GM21381 (cell line): ENCODE measurements around the gene FAM83G.

Experiments used
- ATAC-seq: cut with Tn5 transposase; IDR thresholded peaks from one replicate; pipeline ENCODE4 v1.9.1; 2021; ENCODE audit warnings: mild to moderate bottlenecking, moderate library complexity; ENCODE audit not compliant: unreplicated experiment

FAM83G gene

DNA sequence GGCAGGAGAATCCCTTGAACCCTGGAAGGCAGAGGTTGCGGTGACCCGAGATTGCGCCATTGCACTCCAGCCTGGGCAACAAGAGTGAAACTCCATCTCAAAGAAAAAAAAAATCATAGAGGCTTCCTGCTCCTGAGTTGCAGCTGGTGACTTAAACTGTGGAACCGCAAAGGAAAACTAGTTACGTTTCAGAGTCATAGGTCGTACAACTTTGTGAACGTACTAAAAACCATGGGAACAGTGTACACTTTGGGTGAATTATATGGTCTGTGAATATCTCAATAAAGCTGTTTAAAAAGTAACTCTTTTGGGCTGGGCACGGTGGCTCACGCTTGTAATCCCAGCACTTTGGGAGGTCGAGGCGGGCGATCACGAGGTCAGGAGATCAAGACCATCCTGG is 29.0 kb downstream of the FAM83G start:
- no peak for ATAC-seq

DNA sequence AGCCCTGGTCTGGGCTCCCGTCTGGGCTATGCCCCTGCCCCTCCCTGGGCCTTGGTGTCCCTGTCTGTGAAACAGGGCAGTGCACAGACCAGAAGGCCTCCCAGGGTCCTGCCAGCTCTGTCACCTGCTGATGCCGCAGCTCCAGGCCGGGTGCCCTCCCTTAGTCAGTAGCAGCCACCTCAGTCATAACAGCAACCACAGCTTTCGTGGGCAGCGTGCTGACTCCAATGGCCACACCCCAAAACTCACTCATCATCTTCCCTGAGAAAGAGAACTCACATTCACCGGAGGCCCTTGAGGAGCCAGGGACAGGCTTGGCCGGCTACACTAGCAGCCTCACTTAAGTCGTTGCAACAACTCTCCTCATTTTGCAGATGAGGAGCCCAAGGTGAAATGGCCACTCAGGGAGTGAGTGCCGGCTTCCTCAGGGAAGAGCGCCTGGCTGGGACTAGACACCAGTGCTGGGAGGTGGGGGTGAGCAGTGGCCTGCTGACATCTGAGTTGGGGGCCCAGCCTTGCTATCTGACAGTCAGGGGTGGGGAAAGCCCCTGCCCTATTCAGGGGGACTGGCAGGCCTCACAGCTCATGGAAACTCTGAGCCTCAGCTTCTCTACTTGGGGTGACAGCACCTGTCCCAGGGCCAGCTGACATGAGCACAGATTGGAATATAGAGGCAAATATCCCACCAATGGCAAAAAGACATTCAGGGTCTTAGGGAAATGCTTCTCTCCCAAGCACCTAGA is 30.0 kb downstream of the FAM83G start:
- ATAC-seq = no peak

DNA sequence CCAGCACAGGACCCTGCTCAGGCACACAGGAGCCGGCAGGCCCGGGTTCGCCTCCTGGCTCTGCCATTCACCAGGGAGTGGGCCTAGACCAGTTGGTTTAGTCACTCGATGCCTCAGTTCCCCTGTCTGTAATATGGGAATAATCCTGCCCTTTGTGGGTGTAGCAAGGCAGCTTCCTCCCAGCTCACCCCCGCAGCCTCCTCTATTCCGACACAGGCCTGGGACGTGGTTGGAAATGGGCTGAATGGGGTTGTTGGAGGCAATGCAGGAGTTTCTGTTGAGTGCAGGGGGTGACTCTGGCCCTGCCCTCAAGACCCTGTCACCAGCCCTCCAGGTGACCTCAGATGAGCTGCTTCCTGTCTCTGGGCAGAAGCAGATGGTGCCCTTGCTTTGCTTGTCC is 32.8 kb downstream of the FAM83G start:
- ATAC-seq = no peak

DNA sequence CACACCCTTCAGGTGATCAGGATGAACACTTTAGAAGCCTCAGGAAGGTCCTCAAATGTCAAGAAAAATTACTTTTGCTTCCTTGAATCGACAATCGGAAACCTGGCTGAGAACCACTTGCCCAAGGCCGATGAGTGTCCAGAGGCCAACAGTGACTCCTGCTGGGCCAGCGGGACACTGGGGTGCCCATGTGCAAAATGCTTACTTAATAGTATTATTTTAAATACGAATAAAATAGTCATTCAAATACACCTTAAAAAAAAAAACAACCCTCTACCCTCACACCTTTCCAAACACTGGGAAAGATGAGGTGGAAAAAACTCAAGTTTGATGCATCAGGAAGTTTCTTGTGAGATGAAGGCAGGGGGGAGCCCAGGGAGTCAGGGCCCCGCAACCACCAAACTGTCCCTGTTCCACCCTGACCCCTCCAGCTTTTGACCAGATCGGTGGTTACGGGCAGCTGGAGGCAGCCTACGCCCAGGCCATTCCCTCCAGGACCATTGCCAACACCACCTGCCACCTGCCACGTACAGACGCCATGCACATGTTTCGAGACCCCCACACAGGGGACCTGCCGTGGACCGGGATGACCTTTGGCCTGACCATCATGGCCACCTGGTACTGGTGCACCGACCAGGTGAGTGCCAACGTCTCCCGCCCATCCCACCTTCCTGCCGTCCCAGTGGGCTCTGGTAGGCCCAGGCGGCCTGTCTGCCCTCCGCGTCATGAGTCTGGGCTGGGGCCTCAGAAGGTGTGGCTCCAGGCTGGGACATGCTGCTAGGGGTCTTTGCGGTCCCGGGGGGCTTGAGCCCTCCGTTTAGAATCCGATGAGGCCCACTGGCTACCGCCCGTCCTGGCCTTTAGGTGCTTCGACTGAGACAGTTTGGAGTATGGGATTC is 33.7 kb downstream of the FAM83G start:
- ATAC-seq = no peak

DNA sequence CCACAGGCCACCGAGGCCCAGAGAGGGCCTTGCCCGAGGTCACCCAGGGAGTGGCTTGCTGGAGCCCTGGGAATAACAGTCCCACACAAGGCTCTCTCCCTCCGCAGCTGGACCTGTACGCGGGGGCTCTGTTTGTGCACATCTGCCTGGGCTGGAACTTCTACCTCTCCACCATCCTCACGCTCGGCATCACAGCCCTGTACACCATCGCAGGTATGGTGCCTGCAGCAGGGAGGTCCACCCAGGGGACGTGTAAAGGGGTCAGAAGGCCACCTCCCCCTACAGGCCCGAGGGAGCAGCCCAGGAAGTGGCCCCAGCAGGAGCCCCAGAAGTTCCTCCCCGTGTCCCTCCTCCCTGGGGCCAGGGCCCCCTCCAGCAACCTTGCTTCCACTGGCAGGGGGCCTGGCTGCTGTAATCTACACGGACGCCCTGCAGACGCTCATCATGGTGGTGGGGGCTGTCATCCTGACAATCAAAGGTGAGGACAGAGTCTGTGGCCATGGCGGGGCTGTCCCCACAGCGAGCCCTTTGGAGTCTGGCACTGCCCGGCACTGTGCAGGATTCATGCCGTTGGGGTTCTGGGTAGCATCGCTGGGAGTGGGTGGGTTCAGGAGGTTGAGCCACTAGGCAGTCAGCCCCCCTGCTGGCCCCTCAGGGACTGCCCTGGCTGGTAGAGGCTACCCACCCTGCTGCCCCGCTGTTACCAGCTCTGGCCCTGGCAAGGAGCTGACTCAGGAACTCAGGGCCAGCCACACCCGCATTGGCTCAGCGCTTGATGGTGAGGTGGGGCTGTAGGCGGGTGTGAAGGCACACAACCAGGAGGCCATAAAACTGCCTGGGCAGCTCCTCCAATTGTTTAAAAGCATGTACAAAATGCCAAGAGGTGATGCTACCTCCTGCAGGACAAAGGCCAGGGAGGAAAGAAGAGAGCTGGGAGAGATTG is 35.3 kb downstream of the FAM83G start:
- no peak for ATAC-seq

DNA sequence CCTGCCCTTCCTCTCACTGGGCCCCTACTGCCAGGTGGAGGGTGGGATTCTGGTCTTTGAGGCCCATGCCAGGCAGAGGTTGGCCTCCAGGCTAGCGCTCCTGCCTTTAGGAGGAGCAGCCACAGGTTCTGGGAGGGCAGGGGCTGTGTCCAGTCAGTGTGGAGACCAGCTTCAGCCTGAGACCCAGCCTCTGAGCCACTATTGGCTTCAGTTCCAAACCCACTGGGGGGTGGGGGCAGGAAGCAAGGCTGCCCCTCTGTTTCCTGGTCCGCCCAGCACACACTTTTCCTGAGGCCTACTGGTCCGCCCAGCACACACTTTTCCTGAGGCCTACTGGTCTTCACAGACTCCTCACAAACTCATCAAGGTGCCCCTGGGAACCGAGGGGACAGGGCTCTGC is 36.2 kb downstream of the FAM83G start:
- no peak for ATAC-seq

DNA sequence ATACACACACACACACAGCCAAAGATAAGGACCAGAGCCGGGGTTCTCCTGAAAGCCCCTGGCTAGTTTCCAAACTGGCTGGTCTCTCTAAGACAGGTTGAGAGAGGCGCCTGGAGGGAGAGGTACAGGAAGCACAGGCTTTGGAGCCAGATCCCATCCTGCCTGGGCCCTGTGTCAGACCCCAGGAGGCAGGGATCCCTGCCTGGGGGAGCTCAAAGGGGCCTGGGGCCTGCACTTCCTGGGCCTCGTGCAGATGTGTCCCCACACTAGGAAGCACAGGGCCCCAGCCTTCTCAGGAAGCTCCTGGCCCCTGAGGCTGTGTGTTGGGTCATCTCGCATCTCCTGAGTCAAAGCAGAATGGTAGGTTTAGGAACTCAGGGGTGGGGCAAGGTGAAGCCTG is 36.6 kb downstream of the FAM83G start:
- no peak for ATAC-seq

DNA sequence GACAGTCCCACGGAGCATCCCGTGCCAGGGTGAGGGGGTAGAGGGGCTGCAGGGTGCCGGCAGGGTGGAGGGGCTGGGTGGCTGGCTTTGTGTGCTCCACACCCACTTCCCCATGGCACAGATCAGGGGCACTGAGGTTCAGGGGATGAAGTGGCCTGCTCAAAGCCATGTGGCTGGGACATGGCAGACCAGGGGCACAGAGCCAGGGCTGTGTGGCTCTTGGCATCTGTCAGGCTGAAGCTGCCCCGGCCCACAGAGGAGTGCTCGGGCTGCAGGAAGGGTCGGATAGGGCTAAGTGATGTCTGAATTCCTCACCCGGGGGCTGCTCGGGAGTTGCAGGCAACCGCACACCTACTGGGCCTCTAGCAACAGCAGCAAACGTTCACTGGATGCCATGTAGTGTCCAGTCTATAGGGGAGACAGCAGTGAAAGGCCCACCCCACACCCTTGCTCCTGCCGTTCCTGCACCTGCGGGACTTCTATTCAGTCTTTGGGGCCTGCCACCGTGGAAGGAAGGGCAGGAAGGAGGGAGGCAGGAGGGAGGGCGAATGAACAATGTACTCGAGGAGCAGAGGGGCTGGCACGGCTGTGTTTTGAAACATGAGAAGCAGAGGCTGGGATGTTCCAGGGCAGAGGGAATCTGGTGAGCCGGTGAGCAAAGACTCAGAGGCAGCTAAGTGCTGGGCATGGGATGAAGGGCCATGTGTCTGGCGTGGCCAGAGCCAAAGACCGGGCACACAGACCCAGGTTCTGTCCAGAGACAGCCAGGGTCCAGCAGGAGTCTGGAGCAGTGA is 37.5 kb downstream of the FAM83G start:
- no peak for ATAC-seq

DNA sequence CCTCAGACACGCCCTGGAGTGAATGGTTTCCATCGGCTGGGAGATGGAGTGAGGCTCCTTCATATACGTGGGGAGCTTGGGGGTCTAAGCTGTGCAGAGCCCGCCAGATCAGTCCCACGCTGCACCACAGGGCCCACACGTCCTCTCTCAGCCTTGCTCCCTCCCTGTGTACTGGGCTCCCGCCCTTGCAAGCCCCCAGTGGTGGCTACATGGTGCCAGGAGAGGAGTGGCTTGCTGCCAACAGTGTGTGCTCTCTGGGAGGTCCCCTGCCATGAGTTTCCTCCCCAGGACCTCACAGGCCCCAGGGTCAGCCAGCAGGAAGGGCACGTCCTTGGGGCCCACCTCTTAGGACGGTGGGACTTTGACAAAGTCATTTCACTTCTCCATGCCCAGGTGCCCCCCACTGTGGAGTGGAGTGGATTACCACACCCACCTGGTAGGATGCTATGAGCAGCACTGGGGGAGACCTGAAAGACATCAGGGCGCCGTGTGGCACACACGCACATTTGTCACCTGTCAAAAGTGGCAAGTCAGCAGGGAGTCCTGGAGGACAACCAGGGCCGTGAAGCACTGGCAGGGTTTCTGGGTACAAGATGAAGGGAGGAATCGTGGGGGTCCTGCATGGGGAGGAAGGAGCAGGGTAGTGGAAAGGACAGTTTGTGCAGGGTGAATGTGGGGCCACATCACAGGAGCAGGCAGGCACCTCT is 38.9 kb downstream of the FAM83G start:
- ATAC-seq = no peak

DNA sequence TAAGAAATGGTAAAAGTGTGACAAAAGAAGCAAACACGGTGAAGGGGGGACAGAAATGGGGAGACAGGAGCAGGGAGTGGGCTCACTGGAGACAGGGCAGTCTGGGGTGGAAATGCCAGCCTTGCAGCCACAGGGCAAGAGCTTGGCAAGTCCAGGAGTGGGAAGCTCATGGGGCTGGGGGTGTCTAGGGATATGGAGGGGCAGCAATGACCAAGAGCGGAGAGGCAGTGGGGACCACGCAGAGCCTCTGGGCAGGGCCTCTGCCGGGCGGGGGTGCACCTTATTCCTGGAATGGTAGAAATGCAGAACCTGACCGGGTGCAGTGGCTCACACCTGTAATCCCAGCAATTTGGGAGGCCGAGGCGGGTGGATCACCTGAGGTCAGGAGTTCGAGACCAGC is 40.0 kb downstream of the FAM83G start:
- ATAC-seq = no peak

DNA sequence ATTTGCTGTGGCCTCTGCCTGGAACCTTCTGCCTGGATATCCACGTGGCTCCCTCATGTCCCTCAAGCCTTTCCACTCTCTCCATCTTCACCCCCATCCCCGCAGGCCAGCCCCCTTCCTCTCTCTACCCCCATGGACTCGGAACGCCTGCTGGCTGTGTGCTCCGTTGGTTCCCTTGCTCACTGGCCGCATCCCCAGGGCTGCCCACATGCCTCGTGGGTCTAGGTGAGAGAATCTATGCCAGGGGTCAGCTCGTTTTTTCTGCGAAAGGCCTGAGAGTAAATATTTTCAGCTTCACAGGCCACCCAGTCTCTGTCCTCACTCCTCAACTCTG is 40.6 kb downstream of the FAM83G start:
- ATAC-seq = no peak

DNA sequence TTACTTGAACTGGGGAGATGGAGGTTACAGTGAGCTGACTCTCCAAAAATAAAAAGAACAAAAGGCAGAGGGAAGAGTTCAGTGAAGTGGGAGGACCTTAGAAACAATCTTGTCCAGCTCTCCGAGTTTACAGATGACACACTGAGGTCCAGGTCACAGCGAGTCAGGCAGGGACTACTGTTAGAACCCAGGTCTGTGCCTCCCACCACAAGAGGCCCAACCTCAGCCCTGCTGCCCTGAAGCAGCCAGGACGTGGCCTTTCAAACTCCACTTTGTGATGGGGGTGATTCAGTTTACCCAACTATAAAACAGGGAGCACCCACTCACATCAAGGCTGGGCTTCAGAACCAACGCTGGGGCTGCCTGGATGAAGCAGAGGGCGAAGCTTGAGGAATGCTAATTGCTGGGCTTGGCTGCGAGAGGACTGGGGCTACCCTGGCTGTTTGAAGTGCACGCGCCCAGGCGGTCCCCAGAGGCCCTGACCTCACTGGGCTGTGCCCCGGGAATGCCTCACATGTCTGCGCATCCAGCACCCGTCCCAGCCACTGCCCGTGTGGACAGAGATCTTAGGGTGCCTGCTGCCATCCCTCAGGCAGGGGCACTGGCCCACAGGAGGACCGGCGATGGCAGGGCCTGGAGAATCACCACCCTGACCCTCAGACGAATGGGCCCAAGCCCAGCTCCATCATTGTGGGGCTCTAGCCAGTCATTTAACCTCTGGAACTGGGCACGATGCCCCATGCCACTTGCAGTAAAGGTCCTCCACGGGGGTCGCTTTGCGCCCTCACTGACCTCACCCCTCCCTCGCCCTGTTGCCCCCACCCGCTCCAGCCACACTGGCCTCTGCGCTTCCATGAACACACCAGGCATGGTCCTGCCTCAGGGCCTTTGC is 41.2 kb downstream of the FAM83G start:
- no peak for ATAC-seq

DNA sequence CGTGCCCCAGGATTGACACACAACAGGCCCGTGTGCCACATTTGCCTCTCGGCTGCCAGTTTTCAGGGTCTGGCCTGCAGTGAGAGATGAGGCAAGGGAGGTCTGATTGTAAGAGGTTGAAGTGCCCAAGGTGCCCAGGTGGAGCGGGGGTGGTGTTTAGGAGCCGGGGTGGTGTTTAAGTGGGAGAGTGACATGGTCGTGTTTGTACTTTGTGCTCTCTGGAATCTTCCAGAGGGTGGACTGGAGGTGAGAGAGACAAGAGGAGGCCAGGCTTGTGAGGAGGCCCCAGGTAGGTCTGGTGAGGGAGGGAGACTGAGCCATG is 42.1 kb downstream of the FAM83G start:
- ATAC-seq = no peak

DNA sequence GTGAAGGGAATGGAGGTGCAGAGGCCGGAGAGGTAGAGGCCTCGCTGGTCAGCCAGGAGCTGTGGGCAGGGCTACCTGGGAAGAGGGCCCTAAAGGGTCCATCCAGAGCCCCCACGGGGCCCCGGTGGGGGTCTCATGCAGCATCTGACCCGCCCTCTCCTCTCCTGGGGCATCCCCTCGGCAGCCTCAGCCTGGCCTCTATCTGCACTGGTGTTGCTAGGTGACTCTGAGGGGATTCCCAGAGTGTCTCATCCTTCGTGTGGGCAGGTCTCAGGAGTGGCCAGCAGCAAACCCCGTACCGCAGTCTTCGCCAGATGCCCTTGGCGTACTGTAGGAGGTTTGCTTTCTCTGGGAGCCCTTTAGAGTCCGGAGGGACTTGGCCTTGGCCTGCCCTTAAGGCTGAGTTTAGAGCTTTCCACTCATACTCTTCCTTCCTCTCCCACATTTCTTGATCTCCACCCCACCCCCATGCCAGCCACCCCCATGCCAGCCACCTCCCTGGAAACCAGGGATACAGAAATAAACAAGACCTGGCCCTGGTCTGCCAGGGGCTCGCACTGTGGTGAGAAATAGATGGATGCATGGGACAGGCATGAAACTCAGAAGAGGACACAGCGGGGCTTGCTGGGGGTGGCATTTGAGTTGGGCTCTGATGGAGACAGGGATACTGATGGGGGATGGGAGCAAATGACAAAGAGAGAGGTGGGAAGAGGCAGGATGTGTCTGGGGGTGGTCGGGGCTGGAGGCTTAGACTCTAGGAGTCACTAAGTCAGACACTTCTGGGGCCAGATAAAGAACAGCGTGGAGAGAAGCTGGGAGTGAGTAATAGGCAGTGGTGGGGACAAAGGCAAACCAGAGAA is 42.7 kb downstream of the FAM83G start:
- ATAC-seq = no peak

DNA sequence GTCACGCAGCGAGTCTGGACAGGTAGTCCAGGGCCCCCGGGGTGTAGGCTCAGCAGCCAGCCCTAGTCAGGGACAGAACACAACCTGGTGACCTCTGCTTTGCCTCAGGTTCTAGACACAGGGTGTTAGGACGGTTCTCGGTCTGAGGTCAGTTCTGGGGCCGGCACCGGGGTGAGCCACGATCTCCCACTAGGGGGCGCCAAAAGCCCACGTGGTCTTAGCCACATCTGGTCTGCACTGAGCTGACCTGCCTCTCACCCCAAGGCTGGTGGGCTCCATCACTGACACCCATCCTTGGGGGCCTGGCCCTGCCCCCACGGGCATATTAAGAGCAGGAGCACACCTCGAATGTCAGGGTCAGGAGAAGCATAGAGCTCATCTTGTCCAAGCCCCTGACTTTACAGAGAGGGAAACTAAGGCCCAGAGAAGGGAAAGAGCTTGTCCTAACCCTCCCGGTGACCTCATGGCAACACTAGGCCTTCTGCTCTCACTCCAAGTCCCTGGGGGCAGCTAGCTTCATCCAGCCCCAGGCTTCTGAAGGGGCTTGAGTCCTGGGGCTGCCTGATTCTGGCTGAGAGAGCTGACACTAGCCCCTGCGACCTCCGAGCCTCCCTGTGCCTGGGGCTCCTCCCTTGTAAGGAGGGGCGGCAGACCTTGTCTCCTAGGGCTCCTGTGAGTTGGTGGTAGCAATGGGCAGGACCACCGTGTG is 43.6 kb downstream of the FAM83G start:
- ATAC-seq = no peak

DNA sequence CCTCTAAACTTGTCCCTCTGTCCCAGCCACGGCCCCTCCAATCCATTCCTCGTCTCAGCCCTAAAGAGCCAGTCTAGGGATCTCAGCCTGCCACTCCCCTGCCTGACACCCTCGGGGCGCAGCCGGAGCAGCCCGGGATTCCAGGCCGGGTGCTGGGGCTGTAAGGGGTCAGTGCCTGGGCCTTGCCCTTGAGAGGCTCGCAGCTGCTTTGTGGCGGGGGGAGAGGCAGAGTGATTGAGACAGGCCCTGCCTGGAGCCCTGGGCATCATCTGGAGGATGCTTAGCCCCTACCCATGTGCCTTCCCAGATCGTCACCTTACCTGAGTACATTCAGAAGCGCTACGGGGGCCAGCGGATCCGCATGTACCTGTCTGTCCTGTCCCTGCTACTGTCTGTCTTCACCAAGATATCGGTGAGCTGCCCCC is 44.3 kb downstream of the FAM83G start:
- ATAC-seq = no peak

DNA sequence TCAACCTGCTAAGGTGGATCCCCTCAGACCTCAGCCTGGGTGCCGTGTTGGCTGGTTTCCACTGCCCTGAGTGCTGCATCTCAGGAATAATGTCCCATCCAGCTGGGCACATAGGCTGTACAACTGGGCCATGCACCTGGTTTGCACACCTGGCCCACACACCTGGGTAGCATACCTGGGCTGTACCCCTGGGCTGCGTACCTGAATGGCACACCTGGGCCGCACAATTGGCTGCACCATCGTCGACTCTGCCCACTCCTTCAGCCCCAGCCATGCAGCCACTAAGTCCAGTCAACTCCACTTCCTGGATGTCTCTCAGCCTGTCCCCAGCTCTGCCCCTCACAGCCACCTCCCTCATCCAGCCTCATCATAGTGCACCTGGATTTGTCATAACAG is 44.7 kb downstream of the FAM83G start:
- no peak for ATAC-seq
